IMR-90 (cell line): ENCODE data around the gene UNC5B. TPM values are rescaled to one million over a fixed set of nuclear protein-coding genes. Genes with fewer than 3 reads are reported as not detected.

Source experiments
- ATAC-seq: fragments of 200-7000 bp; cut with Tn5 transposase; 2 replicates; pipeline ENCODE4 v1.9.1; 2020; ENCODE audit warnings: low read depth, mild to moderate bottlenecking, moderate library complexity
- BruUV-seq: library from RNA; stranded (reverse); fragments of 400-500 nt; replicated peaks from 2 replicates; lab custom pipeline; 2021; lab: Mats Ljungman, UMichigan
- CTCF ChIA-PET: fragments of 300-600 bp; formaldehyde crosslinking; extraction: SDS; loops from one replicate; lab custom pipeline; 2021; ENCODE audit warnings: antibody characterized with exemption; lab: Yijun Ruan, JAX
- POLR2A ChIA-PET: fragments of 300-600 bp; sonication (Branson Sonifier 250); formaldehyde crosslinking; loops from one replicate; lab custom pipeline; 2022; ENCODE audit warnings: antibody characterized with exemption; ENCODE audit not compliant: unreplicated experiment; lab: Charles Lee
- DNase-seq: peaks from one replicate; pipeline ENCODE4 v3.0.0; 2013
- H2AFZ ChIP-seq: replicated peaks from 2 replicates; pipeline ENCODE3; 2013; ENCODE audit warnings: low read length, mild to moderate bottlenecking; ENCODE audit not compliant: poor library complexity
- H2AK5ac ChIP-seq: 2 replicates; pipeline ENCODE4 v1.6.1; 2013; ENCODE audit warnings: low read depth, low read length, inconsistent platforms
- H2AK9ac ChIP-seq: replicated peaks from 2 replicates; pipeline ENCODE3; 2013; ENCODE audit warnings: mild to moderate bottlenecking, low read depth, low read length, moderate library complexity; ENCODE audit not compliant: poor library complexity
- H2BK120ac ChIP-seq: 2 replicates; pipeline ENCODE4 v1.6.1; 2013; ENCODE audit warnings: low read depth, low read length, inconsistent platforms
- H2BK15ac ChIP-seq: 3 replicates; pipeline ENCODE4 v1.6.1; 2013; ENCODE audit warnings: low read depth, low read length, inconsistent platforms
- H2BK20ac ChIP-seq: 2 replicates; pipeline ENCODE4 v1.6.1; 2013; ENCODE audit warnings: low read depth, mild to moderate bottlenecking, inconsistent platforms, low read length, moderate library complexity
- H2BK5ac ChIP-seq: 2 replicates; pipeline ENCODE4 v1.6.1; 2013; ENCODE audit warnings: mild to moderate bottlenecking, low read depth, low read length, inconsistent platforms; ENCODE audit not compliant: poor library complexity, severe bottlenecking
- H3K14ac ChIP-seq: replicated peaks from 2 replicates; pipeline ENCODE4 v1.6.1; 2013; ENCODE audit warnings: low read depth, low read length, inconsistent platforms
- H3K18ac ChIP-seq: 2 replicates; pipeline ENCODE4 v1.6.1; 2013; ENCODE audit warnings: low read depth, low read length, control low read depth
- H3K23ac ChIP-seq: 2 replicates; pipeline ENCODE4 v1.6.1; 2013; ENCODE audit warnings: low read depth, low read length, inconsistent platforms
- H3K27ac ChIP-seq: 2 replicates; pipeline ENCODE4 v1.5.1; 2013; ENCODE audit warnings: mild to moderate bottlenecking, control low read depth, low read length; ENCODE audit not compliant: insufficient read depth
- H3K27me3 ChIP-seq: 2 replicates; pipeline ENCODE4 v1.6.1; 2013; ENCODE audit warnings: low read length; ENCODE audit not compliant: control insufficient read depth, insufficient read depth
- H3K36me3 ChIP-seq: 2 replicates; pipeline ENCODE4 v1.6.1; 2013; ENCODE audit warnings: low read length, mixed read lengths; ENCODE audit not compliant: control insufficient read depth, insufficient read depth
- H3K4ac ChIP-seq: 2 replicates; pipeline ENCODE4 v1.6.1; 2013; ENCODE audit warnings: low read depth, low read length, inconsistent platforms
- H3K4me1 ChIP-seq: 2 replicates; pipeline ENCODE4 v1.6.1; 2013; ENCODE audit warnings: low read length, mixed read lengths; ENCODE audit not compliant: control insufficient read depth, insufficient read depth
- H3K4me2 ChIP-seq: 2 replicates; pipeline ENCODE4 v1.6.1; 2013; ENCODE audit warnings: low read depth, mild to moderate bottlenecking, control low read depth, low read length, moderate library complexity
- H3K4me3 ChIP-seq: 2 replicates; pipeline ENCODE4 v1.5.1; 2013; ENCODE audit warnings: low read depth, mild to moderate bottlenecking, control low read depth, low read length, moderate library complexity; ENCODE audit not compliant: insufficient read depth
- H3K56ac ChIP-seq: 2 replicates; pipeline ENCODE4 v1.6.1; 2013; ENCODE audit warnings: low read length, inconsistent platforms; ENCODE audit not compliant: insufficient read depth; ENCODE audit errors: extremely low read depth
- H3K79me1 ChIP-seq, 2 experiments: 2 replicates each; pipeline ENCODE4 v1.6.1; 2013; ENCODE audit warnings: low read length in 2 of 2, inconsistent platforms in 1 of 2, low read depth in 1 of 2
- H3K9ac ChIP-seq: 2 replicates; pipeline ENCODE4 v1.6.1; 2013; ENCODE audit warnings: low read depth, low read length, control low read depth
- H3K9me1 ChIP-seq: 2 replicates; pipeline ENCODE4 v1.6.1; 2013; ENCODE audit warnings: low read length, inconsistent platforms; ENCODE audit not compliant: insufficient read depth
- H3K9me3 ChIP-seq: 2 replicates; pipeline ENCODE4 v1.6.1; 2013; ENCODE audit warnings: low read length; ENCODE audit not compliant: control insufficient read depth, insufficient read depth
- H4K20me1 ChIP-seq: 2 replicates; pipeline ENCODE4 v1.6.1; 2013; ENCODE audit warnings: low read length, inconsistent platforms; ENCODE audit not compliant: insufficient read depth
- H4K5ac ChIP-seq: 2 replicates; pipeline ENCODE4 v1.6.1; 2013; ENCODE audit warnings: mild to moderate bottlenecking, low read depth, low read length, control low read depth
- H4K8ac ChIP-seq, 2 experiments: 2 replicates each; pipeline ENCODE4 v1.6.1; 2013; ENCODE audit warnings: low read depth in 2 of 2, low read length in 2 of 2, control low read depth in 1 of 2, inconsistent platforms in 1 of 2
- H4K91ac ChIP-seq: 2 replicates; pipeline ENCODE4 v1.6.1; 2013; ENCODE audit warnings: low read depth, low read length, inconsistent platforms; ENCODE audit not compliant: insufficient read depth
- BHLHE40 ChIP-seq: fragments of 150-350 bp; IDR thresholded peaks from 2 replicates; pipeline ENCODE4 v1.6.1; 2016; ENCODE audit warnings: mild to moderate bottlenecking, low read depth, low read length
- CEBPB ChIP-seq: IDR thresholded peaks from 2 replicates; pipeline ENCODE4 v1.6.1; 2012; ENCODE audit warnings: low read depth, low read length, improper control_type of control experiment
- CHD1 ChIP-seq: IDR thresholded peaks from 2 replicates; pipeline ENCODE4 v1.6.1; 2012; ENCODE audit warnings: low read depth, low read length, improper control_type of control experiment
- CTCF ChIP-seq: conservative IDR thresholded peaks from 2 replicates; pipeline ENCODE4 v1.5.1; 2012; ENCODE audit warnings: mild to moderate bottlenecking, low read depth, low read length, improper control_type of control experiment
- ELK1 ChIP-seq: fragments of 150-350 bp; IDR thresholded peaks from 2 replicates; pipeline ENCODE4 v1.6.1; 2016; ENCODE audit warnings: low read depth, mild to moderate bottlenecking, low read length, moderate library complexity, borderline replicate concordance
- FOS ChIP-seq: fragments of 150-350 bp; IDR thresholded peaks from 2 replicates; pipeline ENCODE4 v1.6.1; 2016; ENCODE audit warnings: low read depth, low read length
- MAFK ChIP-seq: IDR thresholded peaks from 2 replicates; pipeline ENCODE4 v1.6.1; 2012; ENCODE audit warnings: low read depth, low read length, improper control_type of control experiment
- MAZ ChIP-seq: IDR thresholded peaks from 2 replicates; pipeline ENCODE4 v1.6.1; 2012; ENCODE audit warnings: low read depth, mild to moderate bottlenecking, low read length, improper control_type of control experiment, moderate library complexity, borderline replicate concordance
- MXI1 ChIP-seq: IDR thresholded peaks from 2 replicates; pipeline ENCODE4 v1.6.1; 2012; ENCODE audit warnings: low read depth, mild to moderate bottlenecking, low read length, moderate library complexity, borderline replicate concordance
- NFE2L2 ChIP-seq: fragments of 150-350 bp; IDR thresholded peaks from 2 replicates; pipeline ENCODE4 v1.6.1; 2016; ENCODE audit warnings: low read depth, mild to moderate bottlenecking, low read length
- RCOR1 ChIP-seq: IDR thresholded peaks from 2 replicates; pipeline ENCODE4 v1.6.1; 2012; ENCODE audit warnings: mild to moderate bottlenecking, low read length, improper control_type of control experiment; ENCODE audit not compliant: insufficient replicate concordance
- RFX5 ChIP-seq: IDR thresholded peaks from 2 replicates; pipeline ENCODE4 v1.8.0; 2012; ENCODE audit warnings: low read depth, mild to moderate bottlenecking, low read length, moderate library complexity
- SMC3 ChIP-seq: fragments of 150-350 bp; IDR thresholded peaks from 2 replicates; pipeline ENCODE4 v1.6.1; 2016; ENCODE audit warnings: low read depth, mild to moderate bottlenecking, antibody characterized with exemption, low read length, moderate library complexity
- USF2 ChIP-seq: fragments of 150-350 bp; IDR thresholded peaks from 2 replicates; pipeline ENCODE4 v1.6.1; 2017; ENCODE audit warnings: mild to moderate bottlenecking, antibody characterized with exemption, low read length, low read depth
- WGBS, 2 experiments: methylation state at CpG; one replicate each; pipeline versions ENCODE4 v1.1.5 to v1.1.7; 2013; ENCODE audit warnings: missing lambda C conversion rate in 2 of 2; ENCODE audit not compliant: insufficient read length in 1 of 2; ENCODE audit errors: extremely low coverage in 2 of 2; 5-methylcytosine and 5-hydroxymethylcytosine counted together
- dilution Hi-C: fragments of 300-500 bp; cut with HindIII; formaldehyde crosslinking; loops from one replicate; pipeline ENCODE4 v1.14.3; 2018; ENCODE audit warnings: low sequenced_read_pairs; ENCODE audit not compliant: unreplicated experiment
- in situ Hi-C: fragments of 300-500 bp; cut with MboI; formaldehyde crosslinking; loops from 3 replicates; pipeline ENCODE4 v1.14.3; 2019; ENCODE audit warnings: low sequenced_read_pairs, inconsistent platforms, mixed read lengths
- intact Hi-C: fragments of 100-400 bp; cut with micrococcal nuclease; formaldehyde crosslinking; loops from 2 replicates; pipeline ENCODE4 v1.10.0; 2022
- polyA plus RNA-seq, 3 experiments: library from polyadenylated mRNA; depleted of rRNA; stranded (reverse); fragments of >200 nt; gene quantifications; 2 replicates each; pipeline ENCODE4 v1.2.3, GENCODE V29; 2012; ENCODE audit warnings: low replicate concordance in 1 of 3
- total RNA-seq: library from RNA; depleted of rRNA; stranded (reverse); fragments of >200 nt; gene quantifications from 2 replicates; pipeline ENCODE4 v1.2.3, GENCODE V29; 2012

The UNC5B gene
- total and polyA plus RNA-seq, 2 of the 4 experiments (the other 2 are of a cell fraction) = 1.6 to 4.2 TPM

GRCh38 chr10:71321386-71321785 lies 109.0 kb downstream of the UNC5B start:
- Histone ChIP-seq H3K18ac (no peak overlapping the region), H3K9me1 (no peaks in the 10 kb centered on the region; the same call in 1 of the 2 replicates), H3K14ac (no peak overlapping the region), H3K4me2 (no peak overlapping the region), H4K5ac (no peak overlapping the region), H2BK120ac (no peak overlapping the region), H2BK20ac (no peak overlapping the region), H2AFZ (no peak overlapping the region), H3K9me3 (no peaks in the 10 kb centered on the region), H3K27me3 (no peaks in the 10 kb centered on the region), H3K4me1 (no peaks in the 10 kb centered on the region; the same call in 1 of the 2 replicates), H4K8ac (no peak overlapping the region), H4K91ac (no peak overlapping the region), H3K56ac (no peak overlapping the region), H3K9ac (no peak overlapping the region), H2BK5ac (no peak overlapping the region), H4K20me1 (no peaks in the 10 kb centered on the region), H2BK15ac (no peak overlapping the region), H3K79me1 (no peaks in the 10 kb centered on the region), H3K23ac (no peak overlapping the region), H3K4me3 (no peak overlapping the region), H2AK5ac (no peak overlapping the region), H3K36me3 (peaks cover 3% of the 10 kb centered on the region; the same call in 1 of the 2 replicates), H3K4ac (no peak overlapping the region), H2AK9ac (no peak overlapping the region), H3K27ac (no peak overlapping the region)
- POLR2A ChIA-PET = no interaction called here
- DNase-seq = no peak
- CTCF ChIA-PET = no interaction called here
- in situ Hi-C loops (no loop called here), dilution Hi-C loops (no loop called here), intact Hi-C loops (no loop called here)
- BruUV-seq = no TSS peak
- ATAC-seq = no peak
- TF ChIP-seq MAFK (no peak), RCOR1 (no peak), MAZ (no peak), USF2 (no peak), SMC3 (no peak), CTCF (no peak), CHD1 (no peak), NFE2L2 (no peak), RFX5 (no peak), CEBPB (no peak), FOS (no peak), ELK1 (no peak), BHLHE40 (no peak), MXI1 (no peak)
- no CpG with 5 or more reads among the region's 1 CpG for WGBS, 2 experiments
